ENCODE measurements around the gene TSHZ2.

DNA sequence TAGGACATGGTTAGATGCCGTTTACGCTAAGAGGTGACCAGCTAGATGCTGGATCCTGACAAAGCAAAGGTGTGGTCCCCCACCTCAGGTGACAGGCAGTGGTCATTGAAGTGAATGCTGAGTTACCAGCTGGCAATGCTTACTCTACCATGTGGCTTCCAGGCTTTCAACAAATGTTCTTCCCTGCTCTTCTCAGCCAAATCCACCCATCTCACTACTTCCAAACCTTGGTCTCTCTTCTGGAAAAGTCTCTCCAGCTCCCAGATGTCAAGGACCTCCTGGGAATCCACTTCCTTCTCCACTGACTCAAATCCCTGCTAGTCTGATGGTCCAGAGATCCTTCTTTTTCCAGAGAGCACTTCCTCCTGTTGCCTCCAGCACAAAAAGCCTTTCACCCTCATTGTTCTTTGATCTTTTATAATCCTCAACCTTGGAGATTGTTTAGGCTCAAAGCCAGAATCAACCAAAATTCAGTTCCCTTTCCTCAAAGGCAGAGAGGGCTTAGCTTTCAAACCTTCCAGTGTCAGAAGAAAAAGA, 393.4 kb downstream of the TSHZ2 start:
- TF ChIP-seq GATA3 (IDR thresholded peaks at IDR 0.05; ENCODE audit: low read depth, low read length) (no peak), GATA2 (IDR thresholded peaks at IDR 0.05; ENCODE audit: low read depth, low read length) (no peak)
